Pancreas (tissue), 10 donors: ENCODE measurements around the gene GPHN. TPM values are rescaled to one million over a fixed set of nuclear protein-coding genes. Genes with fewer than 3 reads are reported as not detected.

ENCODE experiments used
- ATAC-seq, 4 donors: fragments of 200-7000 bp; cut with Tn5 transposase; one replicate each; pipeline versions ENCODE4 v1.8.0 to v1.9.1; 2020; ENCODE audit warnings: mild to moderate bottlenecking in 4 of 4, moderate library complexity in 4 of 4
- DNase-seq, 6 donors: peaks; one replicate each; pipeline ENCODE4 v3.0.0-alpha.2; 2020
- FAIRE-seq: peaks from 2 replicates; lab custom pipeline; 2012; peaks lifted over from hg19 to GRCh38; lab: Jason Lieb, UNC
- H3K27ac ChIP-seq, 4 donors: fragments of 200-600 bp; sonication (generic); 1 replicate in 3 of 4; 2 replicates in 1 of 4; pipeline versions ENCODE4 v1.5.0 to v1.8.0; 2020
- H3K27me3 ChIP-seq, 4 donors: fragments of 200-600 bp; one replicate each; pipeline ENCODE4 v1.8.0; 2021
- H3K36me3 ChIP-seq, 3 donors: fragments of 200-600 bp; sonication (generic) in 1 of 3; one replicate each; pipeline versions ENCODE4 v1.5.0 to v1.8.0; 2020 to 2021
- H3K4me1 ChIP-seq, 3 donors: fragments of 200-600 bp; one replicate each; pipeline ENCODE4 v1.8.0; 2021
- H3K4me3 ChIP-seq, 4 donors: fragments of 200-600 bp; sonication (generic) in 2 of 4; one replicate each; pipeline versions ENCODE4 v1.5.0 to v1.8.0; 2020 to 2021
- H3K9me3 ChIP-seq, 4 donors: fragments of 200-600 bp; one replicate each; pipeline ENCODE4 v1.8.0; 2021
- CTCF ChIP-seq, 4 donors: fragments of 200-600 bp; sonication (generic) in 3 of 4; IDR thresholded peaks; one replicate each; pipeline versions ENCODE4 v1.5.0 to v1.8.0; 2021; ENCODE audit warnings: antibody characterized with exemption in 4 of 4
- WGBS, 2 donors: extraction: QIAGEN DNeasy Blood & Tissue Kit; methylation state at CpG; one replicate each; pipeline ENCODE4 v1.1.7; 2013; 5-methylcytosine and 5-hydroxymethylcytosine counted together
- intact Hi-C, 3 donors: fragments of 100-400 bp; cut with DNase I; formaldehyde crosslinking; loops; one replicate each; pipeline versions ENCODE4 v1.11.1 to v1.14.2; 2022
- polyA plus RNA-seq, 2 donors: library from polyadenylated mRNA; stranded (reverse); fragments of 200-250 nt; gene quantifications; one replicate each; pipeline ENCODE4 v1.2.3, GENCODE V29; 2013
- total RNA-seq, 6 donors: library from RNA; stranded (reverse); fragmentation: NEBNext Ultra II Directional in 4 of 6; extraction: Animal tissue kit (Norgen Biotek cat#: 25700) in 4 of 6; gene quantifications; one replicate each; pipeline versions ENCODE4 v1.2.1 to v1.2.4, GENCODE V29; 2021 to 2023
- donor health status: healthy with polysubstance abuse.
- donor health status: DM: no; HTN: no; CAD: no; lungs with moderate emphysema.
- donor health status: DM: no; HTN: no; CAD: no.
- donor health status: control.
- donor health status: control.
- donor health status: Bipolar disorder and iron deficiency.
- donor health status: DM: yes; HTN: yes; CAD: no.
- donor health status: DM: no; HTN: no; CAD: no.
- donor health status: DM: no; HTN: no; CAD: no.
- donor health status: DM: yes; HTN: yes; CAD: no.

Gene GPHN
- total and polyA plus RNA-seq, 8 donors: 20.3 to 47.6 (median 24.4) TPM

- WGBS, 2 donors: 89 to 91% methylated on average over 6 of the region's 6 CpGs
- DNase-seq: no peak
- Histone ChIP-seq H3K9me3 (no peaks in the 10 kb centered on the region), H3K27me3 (no peaks in the 10 kb centered on the region), H3K36me3 (no peaks in the 10 kb centered on the region), H3K27ac (no peak overlapping the region), H3K4me3 (no peak overlapping the region), H3K4me1 (no peaks in the 10 kb centered on the region)
- no peak for FAIRE-seq
- intact Hi-C loops: no loop called here
- no peak for ATAC-seq
- no peak for TF ChIP-seq CTCF (IDR thresholded peaks at IDR 0.05)
Measured at GRCh38 chr14:67199016-67199415, 691.1 kb downstream of the GPHN start.

- TF ChIP-seq CTCF (IDR thresholded peaks at IDR 0.05): no peak
- no peak overlapping the region for H3K27ac ChIP-seq
- no peaks in the 10 kb centered on the region for H3K27me3 ChIP-seq
- no peaks in the 10 kb centered on the region for H3K36me3 ChIP-seq
- H3K4me1 ChIP-seq: no peaks in the 10 kb centered on the region
- 80 to 89% methylated on average over 8 of the region's 8 CpGs for WGBS, 2 donors
- H3K9me3 ChIP-seq: no peaks in the 10 kb centered on the region
- intact Hi-C loops: no loop called here
- H3K4me3 ChIP-seq: no peak overlapping the region
- DNase-seq: no peak
- no peak for FAIRE-seq
- ATAC-seq: no peak
Measured at GRCh38 chr14:67207810-67208209, 699.9 kb downstream of the GPHN start.

GRCh38 chr14:67218126-67218525 lies 710.2 kb downstream of the GPHN start:
- intact Hi-C loops: no loop called here
- Histone ChIP-seq H3K27ac (no peak overlapping the region), H3K4me1 (no peaks in the 10 kb centered on the region), H3K9me3 (no peaks in the 10 kb centered on the region), H3K36me3 (no peaks in the 10 kb centered on the region), H3K4me3 (no peak overlapping the region), H3K27me3 (no peaks in the 10 kb centered on the region)
- no peak for TF ChIP-seq CTCF (IDR thresholded peaks at IDR 0.05)
- FAIRE-seq: no peak
- DNase-seq: no peak
- no peak for ATAC-seq
- 45 to 65% methylated on average over 2 of the region's 2 CpGs for WGBS, 2 donors

- no peak for ATAC-seq
- Histone ChIP-seq H3K4me1 (no peaks in the 10 kb centered on the region), H3K4me3 (no peak overlapping the region), H3K9me3 (no peaks in the 10 kb centered on the region), H3K27me3 (no peaks in the 10 kb centered on the region), H3K36me3 (no peaks in the 10 kb centered on the region), H3K27ac (no peak overlapping the region)
- intact Hi-C loops: no loop called here
- WGBS, 2 donors: 65 to 69% methylated on average over 6 of the region's 6 CpGs
- no peak for DNase-seq
- FAIRE-seq: no peak
- no peak for TF ChIP-seq CTCF (IDR thresholded peaks at IDR 0.05)
Measured at GRCh38 chr14:67221248-67221981, 713.5 kb downstream of the GPHN start.

GRCh38 chr14:67221982-67222328 lies 714.0 kb downstream of the GPHN start:
- WGBS, 2 donors: 93% methylated on average over 4 of the region's 4 CpGs
- DNase-seq: no peak
- ATAC-seq: no peak
- Histone ChIP-seq H3K4me1 (no peaks in the 10 kb centered on the region), H3K9me3 (no peaks in the 10 kb centered on the region), H3K4me3 (no peak overlapping the region), H3K36me3 (no peaks in the 10 kb centered on the region), H3K27me3 (no peaks in the 10 kb centered on the region), H3K27ac (no peak overlapping the region)
- no peak for FAIRE-seq
- intact Hi-C loops: no loop called here
- TF ChIP-seq CTCF (IDR thresholded peaks at IDR 0.05): no peak
